K562 (cell line): Measurements from ENCODE around the gene DGCR8. TPM values are rescaled to one million over a fixed set of nuclear protein-coding genes. Genes with fewer than 3 reads are reported as not detected.

Experiments
- ATAC-seq: fragments of 200-7000 bp; cut with Tn5 transposase; 3 replicates; pipeline ENCODE4 v1.9.1; 2020; ENCODE audit warnings: moderate library complexity
- BruUV-seq: library from RNA; stranded (reverse); fragments of 400-500 nt; replicated peaks from 2 replicates; lab custom pipeline; 2021; lab: Mats Ljungman, UMichigan
- CTCF ChIA-PET: fragments of 300-600 bp; formaldehyde crosslinking; extraction: SDS; loops from one replicate; lab custom pipeline; 2021; ENCODE audit warnings: low intra/inter-chr PET ratio; lab: Yijun Ruan, JAX
- POLR2A ChIA-PET: fragments of 300-600, 350-650 bp; sonication (Branson Sonifier 250); formaldehyde crosslinking; extraction: SDS; loops from one replicate; lab custom pipeline; 2021; ENCODE audit warnings: antibody characterized with exemption, inconsistent platforms; lab: Yijun Ruan, JAX
- DNase-seq, 4 experiments: peaks; one replicate each; pipeline versions ENCODE4 v3.0.0 to v3.0.0-alpha.2; 2011 to 2018; ENCODE audit warnings: low spot score in 3 of 4, mixed read lengths in 3 of 4; ENCODE audit errors: extremely low read depth in 1 of 4
- FAIRE-seq: peaks from 2 replicates; lab custom pipeline; 2011; peaks lifted over from hg19 to GRCh38; lab: Jason Lieb, UNC
- H2AFZ ChIP-seq: 2 replicates; pipeline ENCODE4 v1.6.0; 2011; ENCODE audit warnings: low read depth, low read length, control low read depth, inconsistent platforms
- H3K27ac ChIP-seq: fragments of 200-600 bp; 3 replicates; pipeline ENCODE4 v1.8.0; 2011; ENCODE audit warnings: low read depth, mild to moderate bottlenecking, control low read depth, inconsistent platforms, low read length, moderate library complexity, mixed read lengths; ENCODE audit errors: extremely low read depth
- H3K27me3 ChIP-seq, 2 experiments: fragments of 300-600 bp in 1 of 2; 2 replicates in 1 of 2; 3 replicates in 1 of 2; pipeline versions ENCODE4 v1.6.0 to v1.8.0; 2011; ENCODE audit warnings: inconsistent platforms in 2 of 2, low read length in 2 of 2, mild to moderate bottlenecking in 1 of 2, mixed read lengths in 1 of 2, moderate library complexity in 1 of 2; ENCODE audit not compliant: control insufficient read depth in 2 of 2, insufficient read depth in 2 of 2
- H3K36me3 ChIP-seq: fragments of 300-600 bp; 3 replicates; pipeline ENCODE4 v1.8.0; 2011; ENCODE audit warnings: mild to moderate bottlenecking, low read length, inconsistent platforms; ENCODE audit not compliant: control insufficient read depth, insufficient read depth
- H3K4me1 ChIP-seq, 2 experiments: fragments of 200-600 bp in 1 of 2; replicated peaks in 1 of 2; 2 replicates in 1 of 2; 3 replicates in 1 of 2; pipeline versions ENCODE4 v1.5.1 to v1.8.0; 2011; ENCODE audit warnings: inconsistent platforms in 2 of 2, low read length in 2 of 2, mild to moderate bottlenecking in 1 of 2, mixed read lengths in 1 of 2, moderate library complexity in 1 of 2; ENCODE audit not compliant: control insufficient read depth in 2 of 2, insufficient read depth in 2 of 2
- H3K4me2 ChIP-seq: 2 replicates; pipeline ENCODE4 v1.6.1; 2011; ENCODE audit warnings: low read length, control low read depth, inconsistent platforms, mixed read lengths; ENCODE audit not compliant: insufficient read depth
- H3K4me3 ChIP-seq: fragments of 200-600 bp; sonication (generic), shearing (Covaris generic); 2 replicates; pipeline ENCODE4 v1.5.1; 2016; ENCODE audit warnings: control low read depth, inconsistent platforms
- H3K79me2 ChIP-seq: fragments of 200-600 bp; 3 replicates; pipeline ENCODE4 v1.8.0; 2011; ENCODE audit warnings: low read length, inconsistent platforms; ENCODE audit not compliant: control insufficient read depth, insufficient read depth
- H3K9ac ChIP-seq, 2 experiments: 2 replicates each; pipeline versions ENCODE4 v1.6.0 to v1.6.1; 2011; ENCODE audit warnings: low read depth in 2 of 2, low read length in 2 of 2, control low read depth in 1 of 2, inconsistent platforms in 1 of 2, mild to moderate bottlenecking in 1 of 2, mixed read lengths in 1 of 2; ENCODE audit not compliant: insufficient read depth in 1 of 2
- H3K9me1 ChIP-seq: one replicate; pipeline ENCODE4 v1.6.0; 2011; ENCODE audit warnings: inconsistent platforms, mild to moderate bottlenecking, low read length, moderate library complexity; ENCODE audit not compliant: control insufficient read depth, insufficient read depth
- H3K9me3 ChIP-seq: replicated peaks from 2 replicates; pipeline ENCODE4 v1.5.1; 2011; ENCODE audit warnings: low read depth, low read length, inconsistent platforms; ENCODE audit not compliant: control insufficient read depth, insufficient read depth
- H4K20me1 ChIP-seq: replicated peaks from 2 replicates; pipeline ENCODE4 v1.6.1; 2011; ENCODE audit warnings: low read length, inconsistent platforms, mixed read lengths; ENCODE audit not compliant: control insufficient read depth, insufficient read depth
- BDP1 ChIP-seq: IDR thresholded peaks from 3 replicates; pipeline ENCODE4 v1.6.1; 2011; ENCODE audit not compliant: insufficient read length, insufficient read depth
- BRCA1 ChIP-seq, 2 experiments: fragments of 450-650 bp in 1 of 2; sonication (generic) in 1 of 2; formaldehyde crosslinking in 1 of 2; IDR thresholded peaks; 2 replicates each; pipeline versions ENCODE4 v1.5.0 to v1.6.1; 2017 to 2020; ENCODE audit warnings: mild to moderate bottlenecking in 1 of 2, missing genetic modification reagents in 1 of 2
- EP300 ChIP-seq: IDR thresholded peaks from 2 replicates; pipeline ENCODE4 v1.6.1; 2012; ENCODE audit warnings: low read length, improper control_type of control experiment
- ETV5 ChIP-seq: sonication (generic); formaldehyde crosslinking; IDR thresholded peaks from 2 replicates; pipeline ENCODE4 v1.4.0; 2020; ENCODE audit warnings: low read depth, mild to moderate bottlenecking, missing genetic modification reagents
- FOXJ2 ChIP-seq: fragments of 200-800 bp; sonication (Bioruptor generic); IDR thresholded peaks from 2 replicates; pipeline ENCODE4 v1.6.1; 2016; ENCODE audit warnings: missing genetic modification characterization, missing compliant biosample characterization
- HDAC1 ChIP-seq, 2 experiments: fragments of 450-650 bp; IDR thresholded peaks; 2 replicates each; pipeline ENCODE4 v1.6.1; 2016 to 2017; ENCODE audit warnings: inconsistent platforms in 1 of 2, mild to moderate bottlenecking in 1 of 2, moderate library complexity in 1 of 2
- KDM5B ChIP-seq: fragments of 200-600 bp; sonication (generic); IDR thresholded peaks from 2 replicates; pipeline ENCODE4 v1.6.1; 2012; ENCODE audit warnings: low read depth, mild to moderate bottlenecking, moderate library complexity, low read length, control low read depth, inconsistent platforms; ENCODE audit not compliant: insufficient replicate concordance
- MCM2 ChIP-seq: fragments of 450-650 bp; IDR thresholded peaks from 2 replicates; pipeline ENCODE4 v1.6.1; 2017; ENCODE audit warnings: low read depth, mild to moderate bottlenecking
- MXI1 ChIP-seq: IDR thresholded peaks from 2 replicates; pipeline ENCODE4 v1.6.1; 2011; ENCODE audit warnings: low read depth, mild to moderate bottlenecking, improper control_type of control experiment, low read length
- PRPF4 ChIP-seq: fragments of 200-400 bp; formaldehyde crosslinking; IDR thresholded peaks from one replicate; pipeline ENCODE4 v1.6.1; 2017; ENCODE audit warnings: low read length, low read depth, mild to moderate bottlenecking; ENCODE audit not compliant: insufficient read depth, poor library complexity, severe bottlenecking
- WHSC1 ChIP-seq: IDR thresholded peaks from one replicate; pipeline ENCODE4 v1.6.1; 2012; ENCODE audit warnings: low read length, control low read depth, inconsistent platforms
- ZNF77 ChIP-seq: fragments of 250-450 bp; sonication (Bioruptor Pico); IDR thresholded peaks from 2 replicates; pipeline ENCODE4 v1.5.0; 2020
- WGBS: fragments of 100-300 bp; shearing (Covaris generic); methylation state at CpG from one replicate; pipeline ENCODE4 v1.1.6; 2016; ENCODE audit warnings: low coverage, mixed read lengths; ENCODE audit not compliant: insufficient coverage; ENCODE audit errors: missing lambda C conversion rate; 5-methylcytosine and 5-hydroxymethylcytosine counted together
- in situ Hi-C: fragments of 300-500 bp; cut with MboI; formaldehyde crosslinking; loops from 4 replicates; pipeline ENCODE4 v1.15.0; 2018; ENCODE audit warnings: inconsistent platforms, mixed read lengths
- intact Hi-C: fragments of 100-400 bp; cut with micrococcal nuclease; formaldehyde crosslinking; loops from 2 replicates; pipeline ENCODE4 v1.14.2; 2022
- polyA plus RNA-seq, 8 experiments: library from polyadenylated mRNA; depleted of rRNA in 4 of 8; stranded (reverse) in 5 of 8; unstranded in 3 of 8; fragments of >200 nt; fragmentation: Nextera tagmentation in 2 of 8; fragmentation: Illumina TruSeq in 1 of 8; extraction: Ambion mirVana in 2 of 8; extraction: Trizol in 1 of 8; gene quantifications; 2 replicates each; pipeline versions ENCODE4 v1.2.1 to v1.2.3, GENCODE V29; 2011 to 2014; ENCODE audit warnings: inconsistent platforms in 1 of 8, missing spikeins in 1 of 8
- total RNA-seq, 7 experiments: library from RNA; depleted of rRNA in 6 of 7; stranded (reverse); fragments of >200 nt in 6 of 7; fragmentation: Illumina TruSeq in 2 of 7; extraction: Trizol in 2 of 7; gene quantifications; 2 replicates each; pipeline versions ENCODE4 v1.2.1 to v1.2.3, GENCODE V29; 2011 to 2021; ENCODE audit warnings: low replicate concordance in 1 of 7

DGCR8 gene
- total and polyA plus RNA-seq, 9 of the 15 experiments (the other 6 are each of a cell fraction or from before 2014, with no cell fraction given): 5.9 to 144 (median 80.1) TPM

DNA sequence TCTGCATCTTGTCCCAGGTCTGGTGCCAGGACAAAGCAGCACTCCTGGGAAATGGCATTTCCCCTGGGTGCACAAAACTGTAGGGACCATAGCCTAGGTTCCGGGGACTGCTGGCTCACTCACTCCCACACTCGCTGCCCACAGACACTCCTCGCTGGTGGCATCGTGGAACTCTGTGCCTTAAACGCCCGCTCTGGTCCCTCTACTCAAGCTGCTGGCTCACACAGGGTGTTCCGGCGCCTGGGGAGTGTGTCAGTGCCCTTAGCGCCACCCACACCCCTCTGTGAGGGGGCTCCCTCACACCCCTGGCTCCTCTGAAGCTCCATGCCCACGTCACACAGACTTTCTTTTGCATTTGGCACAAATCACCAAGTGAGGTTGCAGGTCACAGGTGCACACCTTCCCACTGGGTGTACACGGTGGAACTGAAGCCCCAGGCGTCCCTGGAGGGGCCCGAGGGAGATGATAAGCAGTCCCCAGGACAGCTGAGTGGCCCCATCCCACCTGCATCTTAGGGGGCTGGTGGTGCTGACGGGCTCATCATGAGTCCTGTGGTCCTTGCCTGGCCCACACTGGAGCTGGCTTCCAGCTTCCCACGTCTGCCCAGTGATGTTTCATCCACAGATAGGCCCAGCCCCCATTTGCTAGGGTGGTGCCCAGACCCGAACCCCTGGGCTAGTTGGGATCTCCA is 23.2 kb upstream of the DGCR8 start (continued):
- peak; percentile 8 for TF ChIP-seq KDM5B
- TF ChIP-seq BDP1: no peak
- TF ChIP-seq HDAC1 (IDR thresholded peaks at IDR 0.05): no peak
- no peak for TF ChIP-seq PRPF4
- TF ChIP-seq MCM2: no peak
- no peak for TF ChIP-seq EP300
- TF ChIP-seq ETV5 (CRISPR knock-in tag): no peak
- TF ChIP-seq MXI1: no peak

DNA sequence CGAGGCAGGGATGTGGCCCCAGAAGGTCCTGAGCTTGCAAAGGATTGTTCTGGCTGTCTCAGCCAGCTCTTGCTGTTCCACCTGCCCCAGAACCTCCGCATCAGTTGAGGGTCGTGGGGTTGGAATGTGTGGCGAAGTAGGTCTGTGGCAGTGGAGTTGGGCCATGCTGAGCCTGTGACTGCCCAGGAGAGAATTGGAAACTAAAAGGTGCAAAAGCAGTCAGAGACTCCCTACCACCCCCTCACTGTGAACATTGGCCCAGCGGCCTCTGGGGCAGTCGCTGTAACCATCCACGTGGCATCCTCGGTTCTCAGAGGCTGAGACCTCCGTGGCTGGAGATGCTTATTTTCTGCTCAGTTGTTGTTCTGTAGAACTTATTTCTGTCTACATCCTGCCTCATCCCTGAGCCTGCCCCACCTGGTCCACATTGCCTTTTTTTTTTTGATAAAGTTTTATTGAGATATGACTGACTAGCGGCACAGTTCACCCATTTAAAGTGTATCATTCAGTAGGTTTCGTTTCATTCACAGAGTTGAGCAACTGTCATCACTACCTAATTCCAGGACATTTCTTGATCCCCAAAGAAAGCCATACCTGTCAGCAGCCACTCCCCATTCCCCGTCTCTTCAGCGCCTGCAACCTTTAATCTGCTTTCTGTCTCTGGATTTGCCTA is 22.3 kb upstream of the DGCR8 start:
- peaks cover 28% of the 10 kb centered on the region for H3K9me1 ChIP-seq
- WGBS: 80% methylated on average over 13 of the region's 13 CpGs
- ATAC-seq (peak; percentile 10), DNase-seq (peak in 1 of 4 experiments; percentile 60), FAIRE-seq (no peak)
- peak overlapping the region; percentile 17 to 46 for H3K9ac ChIP-seq
- H3K4me3 ChIP-seq: no peak overlapping the region
- H3K79me2 ChIP-seq: peaks cover 16% of the 10 kb centered on the region; the same call in 2 of the 3 replicates
- peaks cover 10% of the 10 kb centered on the region; the same call in 1 of the 2 replicates for H4K20me1 ChIP-seq
- peaks cover 80% of the 10 kb centered on the region for H3K36me3 ChIP-seq
- BruUV-seq: no TSS peak
- H3K27ac ChIP-seq: peak overlapping the region; percentile 59
- POLR2A ChIA-PET: interaction anchor here (0.9 to 4.0 kb wide), 14 partner anchors 8 to 51 kb away, joined by 3 to 19 read pairs (median 4); no protein-coding TSS in a partner anchor
- no peaks in the 10 kb centered on the region for H3K9me3 ChIP-seq
- peaks cover 28 to 88% of the 10 kb centered on the region in 2 experiments for H3K4me1 ChIP-seq
- CTCF ChIA-PET: interaction anchor here (0.6 kb wide), 1 partner anchor 30 kb away, joined by 3 read pairs; no protein-coding TSS in a partner anchor
- H2AFZ ChIP-seq: 0 out of 2 replicates have a peak overlapping the region, but pooled peaks have one; percentile 10
- peak overlapping the region; percentile 81; the same call in 1 of the 2 replicates for H3K4me2 ChIP-seq
- H3K27me3 ChIP-seq: no peaks in the 10 kb centered on the region
- intact Hi-C loops: loop anchor here (2.0 kb wide), 2 partner anchors 23 to 37 kb away; partner anchors contain the start of genes DGCR8 and TANGO2
- in situ Hi-C loops: no loop called here
- TF ChIP-seq FOXJ2 (tag) (no peak), ZNF77 (CRISPR knock-in tag) (no peak), BRCA1 (IDR thresholded peaks at IDR 0.05) (no peak), BRCA1 (CRISPR knock-in tag; IDR thresholded peaks at IDR 0.05) (no peak), WHSC1 (no peak)
